ENCODE data around the gene SLCO2A1. TPM values are rescaled to one million over a fixed set of nuclear protein-coding genes. Genes with fewer than 3 reads are reported as not detected.

The SLCO2A1 gene
- total RNA-seq, 4 donors from 2014 or later, result 6.1 to 54.2 (median 33.1) TPM

GRCh38 chr3:133983126-133983525, 46.6 kb downstream of the SLCO2A1 start:
- DNase-seq (ENCODE audit: low spot score), result no peak
- TF ChIP-seq CTCF (IDR thresholded peaks at IDR 0.05), result no peak
- ATAC-seq (ENCODE audit: low FRiP score), result no peak

- ATAC-seq (ENCODE audit: low FRiP score) (no peak), DNase-seq (ENCODE audit: low spot score) (no peak)
- no peak for TF ChIP-seq CTCF (IDR thresholded peaks at IDR 0.05)
Observed at GRCh38 chr3:133980550-133980949, 49.2 kb downstream of the SLCO2A1 start.

GRCh38 chr3:133980035-133980434, 49.7 kb downstream of the SLCO2A1 start:
- no peak for ATAC-seq (ENCODE audit: low FRiP score)
- no peak for DNase-seq (ENCODE audit: low spot score)
- no peak for TF ChIP-seq CTCF (IDR thresholded peaks at IDR 0.05)

GRCh38 chr3:133979553-133979952, 50.2 kb downstream of the SLCO2A1 start:
- ATAC-seq (ENCODE audit: low FRiP score) (no peak), DNase-seq (ENCODE audit: low spot score) (no peak)
- no peak for TF ChIP-seq CTCF (IDR thresholded peaks at IDR 0.05)

- ATAC-seq (ENCODE audit: low FRiP score) (no peak), DNase-seq (ENCODE audit: low spot score) (no peak)
- TF ChIP-seq CTCF (IDR thresholded peaks at IDR 0.05), result no peak
Observed at GRCh38 chr3:133977568-133977967, 52.2 kb downstream of the SLCO2A1 start.

GRCh38 chr3:133973249-133973980, 56.3 kb downstream of the SLCO2A1 start:
- TF ChIP-seq CTCF (IDR thresholded peaks at IDR 0.05), result no peak
- DNase-seq (ENCODE audit: low spot score) (no peak), ATAC-seq (ENCODE audit: low FRiP score) (no peak)

- ATAC-seq (ENCODE audit: low FRiP score), result no peak
- no peak for TF ChIP-seq CTCF (IDR thresholded peaks at IDR 0.05)
- DNase-seq (ENCODE audit: low spot score), result no peak
Observed at GRCh38 chr3:133972156-133972555, 57.6 kb downstream of the SLCO2A1 start.

Data from omental fat pad (tissue), 4 donors.